GM06990 (cell line): ENCODE data around the gene KANSL1L.

Source experiments
- DNase-seq: peaks from one replicate; pipeline ENCODE4 v3.0.0-alpha.2; 2011; ENCODE audit not compliant: insufficient read length; ENCODE audit errors: extremely low read depth
- H3K27me3 ChIP-seq: replicated peaks from 2 replicates; pipeline ENCODE4 v1.6.0; 2011; ENCODE audit warnings: low read length; ENCODE audit not compliant: control insufficient read depth, insufficient read depth
- H3K36me3 ChIP-seq: 2 replicates; pipeline ENCODE4 v1.5.1; 2011; ENCODE audit warnings: low read length; ENCODE audit not compliant: control insufficient read depth, insufficient read depth
- H3K4me3 ChIP-seq: replicated peaks from 2 replicates; pipeline ENCODE4 v1.5.1; 2011; ENCODE audit warnings: low read depth, mild to moderate bottlenecking, control low read depth, low read length
- CTCF ChIP-seq: IDR thresholded peaks from 2 replicates; pipeline ENCODE4 v1.5.1; 2011; ENCODE audit warnings: low read length, control low read depth, mild to moderate bottlenecking, inconsistent platforms; ENCODE audit not compliant: insufficient read depth, poor library complexity, severe bottlenecking

KANSL1L gene

GRCh38 chr2:210050885-210051284, 120.3 kb downstream of the KANSL1L start:
- Histone ChIP-seq H3K27me3 (no peaks in the 10 kb centered on the region), H3K4me3 (no peak overlapping the region), H3K36me3 (no peaks in the 10 kb centered on the region; the same call in 1 of the 2 replicates)
- no peak for DNase-seq
- no peak for TF ChIP-seq CTCF

- no peak for TF ChIP-seq CTCF
- Histone ChIP-seq H3K4me3 (no peak overlapping the region), H3K27me3 (no peaks in the 10 kb centered on the region), H3K36me3 (no peaks in the 10 kb centered on the region; the same call in 1 of the 2 replicates)
- no peak for DNase-seq
Observed at GRCh38 chr2:210049831-210050230, 121.4 kb downstream of the KANSL1L start.

- H3K27me3 ChIP-seq, result no peaks in the 10 kb centered on the region
- no peak overlapping the region for H3K4me3 ChIP-seq
- no peak for TF ChIP-seq CTCF
- DNase-seq, result no peak
- H3K36me3 ChIP-seq, result no peaks in the 10 kb centered on the region; the same call in 1 of the 2 replicates
Observed at GRCh38 chr2:210046851-210047500, 124.2 kb downstream of the KANSL1L start.

- TF ChIP-seq CTCF, result no peak
- no peaks in the 10 kb centered on the region for H3K36me3 ChIP-seq
- no peaks in the 10 kb centered on the region for H3K27me3 ChIP-seq
- no peak overlapping the region for H3K4me3 ChIP-seq
- DNase-seq, result no peak
Observed at GRCh38 chr2:210038078-210038477, 133.1 kb downstream of the KANSL1L start.

- H3K4me3 ChIP-seq, result no peak overlapping the region
- no peaks in the 10 kb centered on the region for H3K27me3 ChIP-seq
- H3K36me3 ChIP-seq, result no peaks in the 10 kb centered on the region
- no peak for TF ChIP-seq CTCF
- DNase-seq, result no peak
Observed at GRCh38 chr2:210035679-210036078, 135.5 kb downstream of the KANSL1L start.
